ENCODE data around the gene RFT1.
A peak's percentile ranks its signal among the peaks of the same experiment; 100 is the strongest.

The RFT1 gene

DNA sequence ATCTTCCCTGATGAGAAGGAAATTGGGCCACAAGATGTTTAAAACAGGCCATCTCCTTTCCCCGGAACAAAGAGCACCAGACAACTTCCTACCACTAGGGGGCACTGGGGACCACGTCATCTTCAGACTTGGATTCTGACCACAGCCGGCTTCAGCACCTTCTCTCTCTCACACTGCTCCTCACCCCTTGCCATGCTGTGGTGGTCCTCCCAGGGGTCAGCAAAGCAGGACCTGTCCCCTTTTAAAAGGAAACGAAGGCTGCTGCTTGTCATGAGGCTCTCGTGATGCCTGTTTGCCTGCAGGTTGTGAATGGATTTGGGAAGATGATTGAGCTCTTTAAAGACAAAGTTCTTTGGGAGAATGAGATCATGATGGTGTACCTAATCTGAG is 16.2 kb downstream of the RFT1 start:
- Histone ChIP-seq H3K9me3 (no peaks in the 10 kb centered on the region), H3K27me3 (no peaks in the 10 kb centered on the region), H3K36me3 (peaks cover 39 to 73% (median 41%) of the 10 kb centered on the region in 3 donors), H3K27ac (no peak overlapping the region), H3K4me1 (no peaks in the 10 kb centered on the region), H3K4me3 (no peak overlapping the region)
- intact Hi-C loops (cut with DNase I; ENCODE audit: low total_unique reads), result loop anchor here (2.0 kb wide), 1 partner anchor 83 kb away; no protein-coding TSS in a partner anchor
- peak; percentile 83 for DNase-seq
- TF ChIP-seq, protein P1, sequence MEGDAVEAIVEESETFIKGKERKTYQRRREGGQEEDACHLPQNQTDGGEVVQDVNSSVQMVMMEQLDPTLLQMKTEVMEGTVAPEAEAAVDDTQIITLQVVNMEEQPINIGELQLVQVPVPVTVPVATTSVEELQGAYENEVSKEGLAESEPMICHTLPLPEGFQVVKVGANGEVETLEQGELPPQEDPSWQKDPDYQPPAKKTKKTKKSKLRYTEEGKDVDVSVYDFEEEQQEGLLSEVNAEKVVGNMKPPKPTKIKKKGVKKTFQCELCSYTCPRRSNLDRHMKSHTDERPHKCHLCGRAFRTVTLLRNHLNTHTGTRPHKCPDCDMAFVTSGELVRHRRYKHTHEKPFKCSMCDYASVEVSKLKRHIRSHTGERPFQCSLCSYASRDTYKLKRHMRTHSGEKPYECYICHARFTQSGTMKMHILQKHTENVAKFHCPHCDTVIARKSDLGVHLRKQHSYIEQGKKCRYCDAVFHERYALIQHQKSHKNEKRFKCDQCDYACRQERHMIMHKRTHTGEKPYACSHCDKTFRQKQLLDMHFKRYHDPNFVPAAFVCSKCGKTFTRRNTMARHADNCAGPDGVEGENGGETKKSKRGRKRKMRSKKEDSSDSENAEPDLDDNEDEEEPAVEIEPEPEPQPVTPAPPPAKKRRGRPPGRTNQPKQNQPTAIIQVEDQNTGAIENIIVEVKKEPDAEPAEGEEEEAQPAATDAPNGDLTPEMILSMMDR (IDR thresholded peaks at IDR 0.05), result peak; percentile 88 to 94

DNA sequence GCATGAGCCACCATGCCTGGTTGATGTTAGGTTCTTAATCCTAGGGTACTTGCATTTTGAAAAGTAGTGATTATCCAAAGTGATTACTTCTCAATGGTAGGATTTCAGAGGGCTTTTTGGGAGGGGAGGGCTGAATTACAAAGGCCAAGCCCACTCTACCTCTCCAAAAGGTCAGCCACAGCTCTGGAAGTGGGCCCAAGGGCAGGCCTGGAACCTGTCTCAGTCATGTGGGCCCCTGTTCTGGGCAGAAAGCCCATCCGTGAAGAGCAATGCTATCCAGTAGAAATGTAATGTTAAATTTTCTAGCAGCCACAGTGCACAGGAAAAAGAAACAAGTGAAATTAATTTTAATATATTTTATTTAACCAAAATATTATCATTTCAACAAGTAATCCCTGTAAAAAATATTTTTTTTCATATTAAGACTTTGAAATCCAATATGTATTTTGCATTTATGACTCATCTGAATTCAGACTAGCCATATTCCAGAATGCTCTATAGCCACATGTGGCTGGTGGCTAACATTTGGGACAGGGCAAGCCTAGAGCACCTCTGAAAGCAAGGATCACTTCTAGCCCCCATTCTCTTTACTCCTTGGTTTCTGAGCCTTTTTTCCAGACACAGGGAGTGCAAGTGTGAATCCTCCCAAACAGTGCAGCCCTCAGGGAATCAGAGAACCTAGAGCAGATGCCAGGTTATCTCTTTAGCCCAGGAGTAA is 16.8 kb downstream of the RFT1 start:
- no peaks in the 10 kb centered on the region for H3K9me3 ChIP-seq
- intact Hi-C loops (cut with DNase I; ENCODE audit: low total_unique reads), result loop anchor here (2.0 kb wide), 1 partner anchor 83 kb away; no protein-coding TSS in a partner anchor
- TF ChIP-seq, protein P1 (IDR thresholded peaks at IDR 0.05), result no peak
- peaks cover 34 to 73% (median 39%) of the 10 kb centered on the region in 3 donors for H3K36me3 ChIP-seq
- no peak overlapping the region for H3K4me3 ChIP-seq
- no peak for DNase-seq
- H3K27me3 ChIP-seq, result no peaks in the 10 kb centered on the region
- H3K27ac ChIP-seq, result no peak overlapping the region
- no peaks in the 10 kb centered on the region for H3K4me1 ChIP-seq

DNA sequence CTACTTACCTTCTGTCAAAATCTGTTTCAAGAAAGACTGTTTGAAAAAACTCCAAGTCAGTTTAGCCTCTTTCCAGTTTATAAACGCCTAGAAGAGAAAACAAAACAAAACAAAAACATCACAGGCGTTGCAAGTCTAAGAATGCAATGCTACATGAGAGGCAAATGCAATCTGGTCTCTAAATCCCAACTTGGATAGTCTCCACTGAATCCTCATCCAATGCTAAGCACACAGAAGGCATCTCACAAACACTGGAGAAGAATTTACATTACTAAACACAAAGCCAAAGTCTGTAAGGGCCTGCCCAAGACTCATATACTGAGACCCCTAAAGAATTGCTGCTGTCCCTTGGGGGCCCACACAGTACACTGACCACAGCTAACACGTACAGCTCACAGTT is 18.4 kb downstream of the RFT1 start:
- Histone ChIP-seq H3K27me3 (no peaks in the 10 kb centered on the region), H3K4me3 (no peak overlapping the region), H3K4me1 (no peaks in the 10 kb centered on the region), H3K27ac (no peak overlapping the region), H3K9me3 (no peaks in the 10 kb centered on the region), H3K36me3 (peaks cover 17 to 64% (median 23%) of the 10 kb centered on the region in 3 donors)
- TF ChIP-seq, protein P1 (IDR thresholded peaks at IDR 0.05), result no peak
- intact Hi-C loops (cut with DNase I; ENCODE audit: low total_unique reads), result no loop called here
- DNase-seq, result no peak

DNA sequence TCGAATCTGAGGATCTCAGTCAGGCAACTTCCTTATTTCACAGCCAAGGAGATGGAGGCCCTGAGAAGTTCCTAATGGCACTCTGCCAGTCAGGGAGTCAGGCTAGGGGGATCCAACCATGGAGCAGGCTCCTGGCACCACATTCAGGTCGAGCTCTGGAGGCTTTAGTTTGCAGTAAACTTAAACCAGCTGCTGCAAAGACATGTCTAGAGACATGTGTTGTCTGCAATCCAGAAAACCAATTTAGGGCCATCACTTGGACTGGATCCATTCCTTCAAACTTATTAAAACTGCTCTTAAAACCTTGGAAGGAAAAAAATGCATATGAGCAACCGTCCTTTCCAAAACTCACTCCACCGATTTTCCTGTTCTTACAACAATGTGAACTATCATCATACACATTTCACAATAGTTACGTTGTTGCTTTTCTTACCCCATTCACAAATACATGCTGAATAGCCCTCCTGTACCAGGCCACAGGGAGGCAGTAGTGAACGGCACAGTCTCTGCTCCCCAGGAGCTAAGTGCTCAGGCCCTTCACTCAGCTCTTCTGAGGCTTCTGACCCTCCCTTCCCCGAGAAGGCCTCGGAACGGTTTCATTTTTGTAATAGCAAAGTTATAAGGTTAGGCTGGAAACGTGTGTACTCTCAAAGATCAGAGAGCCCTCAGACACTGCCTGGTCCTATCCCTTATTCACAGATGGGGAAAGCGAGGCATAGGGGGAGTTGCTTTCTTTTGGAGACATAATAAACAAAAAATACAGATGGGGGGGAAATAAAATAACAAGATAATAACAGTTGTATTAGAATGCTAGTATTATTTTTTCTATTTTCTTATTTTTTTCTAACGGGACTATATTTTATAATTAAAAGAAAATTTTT is 20.1 kb downstream of the RFT1 start:
- peaks cover 6 to 67% (median 26%) of the 10 kb centered on the region in 3 donors for H3K36me3 ChIP-seq
- no peak overlapping the region for H3K4me3 ChIP-seq
- intact Hi-C loops (cut with DNase I; ENCODE audit: low total_unique reads), result no loop called here
- H3K27me3 ChIP-seq, result no peaks in the 10 kb centered on the region
- H3K27ac ChIP-seq, result no peak overlapping the region
- TF ChIP-seq, protein P1 (IDR thresholded peaks at IDR 0.05), result no peak
- peak; percentile 55 to 76 for DNase-seq
- no peaks in the 10 kb centered on the region for H3K9me3 ChIP-seq
- no peaks in the 10 kb centered on the region for H3K4me1 ChIP-seq

DNA sequence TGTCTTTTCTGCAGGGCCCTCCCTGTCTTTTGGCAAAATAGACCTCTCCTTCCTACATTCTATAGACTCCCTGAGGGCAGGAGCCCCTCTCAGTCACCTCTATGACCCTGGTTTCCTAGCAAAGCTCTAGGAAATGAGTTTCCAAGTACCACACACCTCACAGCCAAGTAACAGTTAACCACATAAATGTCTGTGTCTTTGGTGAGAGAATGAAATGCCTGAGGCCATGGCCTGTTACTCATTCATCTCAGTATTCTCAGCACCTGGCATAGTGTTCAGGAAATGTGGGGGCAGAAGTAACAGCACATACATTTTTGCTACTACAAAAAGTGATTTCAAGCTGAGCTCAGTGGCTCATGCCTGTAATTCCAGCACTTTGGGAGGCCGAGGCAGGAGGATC is 21.0 kb downstream of the RFT1 start:
- Histone ChIP-seq H3K27me3 (no peaks in the 10 kb centered on the region), H3K4me1 (no peaks in the 10 kb centered on the region), H3K4me3 (no peak overlapping the region), H3K36me3 (peaks cover 6 to 68% (median 34%) of the 10 kb centered on the region in 3 donors), H3K27ac (no peak overlapping the region), H3K9me3 (no peaks in the 10 kb centered on the region)
- TF ChIP-seq, protein P1 (IDR thresholded peaks at IDR 0.05), result no peak
- no peak for DNase-seq
- intact Hi-C loops (cut with DNase I; ENCODE audit: low total_unique reads), result no loop called here
